GM12878 (cell line): Measurements from ENCODE around the gene ANTXR1. TPM values are rescaled to one million over a fixed set of nuclear protein-coding genes. Genes with fewer than 3 reads are reported as not detected.

Experiments used
- ATAC-seq: fragments of 200-7000 bp; cut with Tn5 transposase; 3 replicates; pipeline ENCODE4 v1.9.1; 2020; ENCODE audit warnings: mild to moderate bottlenecking, moderate library complexity
- BruUV-seq: library from RNA; stranded (reverse); fragments of 400-500 nt; replicated peaks from 2 replicates; lab custom pipeline; 2021; lab: Mats Ljungman, UMichigan
- CTCF ChIA-PET: fragments of 300-600 bp; sonication (Branson Sonifier 250); formaldehyde crosslinking; extraction: SDS; loops from one replicate; lab custom pipeline; 2021; ENCODE audit warnings: inconsistent platforms; lab: Yijun Ruan, JAX
- POLR2A ChIA-PET: fragments of 350-600 bp; formaldehyde crosslinking; extraction: SDS; loops from one replicate; lab custom pipeline; 2021; ENCODE audit warnings: inconsistent platforms; lab: Charles Lee
- RAD21 ChIA-PET: fragments of 300-600 bp; sonication (Branson Sonifier 250); formaldehyde crosslinking; loops from one replicate; lab custom pipeline; 2023; ENCODE audit warnings: antibody characterized with exemption; ENCODE audit not compliant: unreplicated experiment; lab: Charles Lee
- SMC1A ChIA-PET: fragments of 300-600 bp; sonication (Branson Sonifier 250); formaldehyde crosslinking; loops from one replicate; lab custom pipeline; 2023; ENCODE audit not compliant: unreplicated experiment, uncharacterized antibody; lab: Charles Lee
- DNase-seq: peaks from one replicate; pipeline ENCODE4 v3.0.0-alpha.2; 2011; ENCODE audit warnings: low read depth, low spot score
- FAIRE-seq: peaks from 3 replicates; lab custom pipeline; 2011; peaks lifted over from hg19 to GRCh38; lab: Jason Lieb, UNC
- H2AFZ ChIP-seq: 2 replicates; pipeline ENCODE4 v1.6.0; 2011; ENCODE audit warnings: low read depth, low read length, control low read depth; ENCODE audit not compliant: control insufficient read depth
- H3K27ac ChIP-seq: 2 replicates; pipeline ENCODE4 v1.5.1; 2011; ENCODE audit warnings: control low read depth; ENCODE audit not compliant: control insufficient read depth, insufficient read depth
- H3K27me3 ChIP-seq, 2 experiments: replicated peaks in 1 of 2; 2 replicates each; pipeline versions ENCODE4 v1.6.0 to v1.6.1; 2011; ENCODE audit warnings: low read length in 1 of 2; ENCODE audit not compliant: control insufficient read depth in 2 of 2, insufficient read depth in 2 of 2
- H3K36me3 ChIP-seq, 2 experiments: 2 replicates each; pipeline ENCODE4 v1.5.1; 2011; ENCODE audit warnings: low read length in 1 of 2; ENCODE audit not compliant: control insufficient read depth in 2 of 2, insufficient read depth in 2 of 2
- H3K4me1 ChIP-seq: 2 replicates; pipeline ENCODE4 v1.6.1; 2011; ENCODE audit warnings: mild to moderate bottlenecking, low read length, moderate library complexity, mixed read lengths; ENCODE audit not compliant: control insufficient read depth, insufficient read depth
- H3K4me2 ChIP-seq: 2 replicates; pipeline ENCODE4 v1.6.0; 2011; ENCODE audit warnings: control low read depth; ENCODE audit not compliant: control insufficient read depth, insufficient read depth
- H3K4me3 ChIP-seq: fragments of 200-600 bp; sonication (generic); 2 replicates; pipeline ENCODE4 v1.5.1; 2016
- H3K79me2 ChIP-seq: 2 replicates; pipeline ENCODE4 v1.6.0; 2011; ENCODE audit warnings: low read length; ENCODE audit not compliant: control insufficient read depth, insufficient read depth
- H3K9ac ChIP-seq: 2 replicates; pipeline ENCODE4 v1.8.0; 2011; ENCODE audit warnings: low read length, control low read depth, mixed read lengths; ENCODE audit not compliant: control insufficient read depth, insufficient read depth
- H3K9me3 ChIP-seq: replicated peaks from 3 replicates; pipeline ENCODE4 v1.5.1; 2011; ENCODE audit warnings: mild to moderate bottlenecking, low read length; ENCODE audit not compliant: control insufficient read depth, insufficient read depth
- H4K20me1 ChIP-seq: 2 replicates; pipeline ENCODE4 v1.6.0; 2011; ENCODE audit not compliant: control insufficient read depth, insufficient read depth
- BHLHE40 ChIP-seq, 2 experiments: fragments of 450-650 bp in 1 of 2; IDR thresholded peaks; 2 replicates each; pipeline ENCODE4 v1.6.1; 2011 to 2017; ENCODE audit warnings: low read depth in 2 of 2, borderline replicate concordance in 1 of 2, improper control_type of control experiment in 1 of 2, low read length in 1 of 2, mild to moderate bottlenecking in 1 of 2
- CHD1 ChIP-seq: IDR thresholded peaks from 2 replicates; pipeline ENCODE4 v1.6.1; 2012; ENCODE audit warnings: low read depth, low read length, improper control_type of control experiment
- EED ChIP-seq: sonication (generic); IDR thresholded peaks from 2 replicates; pipeline ENCODE4 v1.6.1; 2016; ENCODE audit warnings: antibody characterized with exemption, low read depth
- GABPA ChIP-seq: IDR thresholded peaks from 2 replicates; pipeline ENCODE4 v1.6.1; 2014; ENCODE audit warnings: antibody characterized with exemption, low read depth, mild to moderate bottlenecking, inconsistent platforms
- HDGF ChIP-seq: fragments of 450-650 bp; IDR thresholded peaks from 2 replicates; pipeline ENCODE4 v1.6.1; 2016; ENCODE audit warnings: antibody characterized with exemption
- LARP7 ChIP-seq: fragments of 450-650 bp; IDR thresholded peaks from 2 replicates; pipeline ENCODE4 v1.6.1; 2017; ENCODE audit warnings: mild to moderate bottlenecking
- NFYA ChIP-seq: IDR thresholded peaks from 2 replicates; pipeline ENCODE4 v1.6.1; 2011; ENCODE audit warnings: low read depth, mild to moderate bottlenecking, low read length, improper control_type of control experiment, borderline replicate concordance
- PML ChIP-seq: IDR thresholded peaks from 2 replicates; pipeline ENCODE4 v1.6.1; 2012; ENCODE audit warnings: low read length, inconsistent platforms
- RAD21 ChIP-seq: IDR thresholded peaks from 2 replicates; pipeline ENCODE4 v1.6.1; 2011; ENCODE audit warnings: mild to moderate bottlenecking, low read depth, low read length, moderate library complexity; ENCODE audit not compliant: insufficient read depth
- SP1 ChIP-seq: IDR thresholded peaks from one replicate; pipeline ENCODE4 v1.6.1; 2011; ENCODE audit warnings: low read depth, low read length
- STAT3 ChIP-seq: IDR thresholded peaks from 2 replicates; pipeline ENCODE4 v1.6.1; 2011; ENCODE audit warnings: low read depth, low read length, improper control_type of control experiment
- TCF3 ChIP-seq: IDR thresholded peaks from 2 replicates; pipeline ENCODE4 v1.6.1; 2012; ENCODE audit warnings: low read depth, mild to moderate bottlenecking, low read length, borderline replicate concordance; ENCODE audit not compliant: insufficient read depth
- ZNF622 ChIP-seq: fragments of 450-650 bp; IDR thresholded peaks from 2 replicates; pipeline ENCODE4 v1.6.1; 2017; ENCODE audit warnings: mild to moderate bottlenecking, inconsistent platforms
- WGBS: methylation state at CpG from one replicate; pipeline ENCODE4 v1.1.6; 2016; ENCODE audit warnings: low lambda C conversion rate; ENCODE audit not compliant: insufficient replicate concordance, insufficient coverage; ENCODE audit errors: missing lambda C conversion rate; 5-methylcytosine and 5-hydroxymethylcytosine counted together
- in situ Hi-C: fragments of 300-500 bp; cut with MboI; formaldehyde crosslinking; loops from 9 replicates; pipeline ENCODE4 v1.14.3; 2018; ENCODE audit warnings: mixed read lengths
- intact Hi-C: fragments of 100-400 bp; cut with micrococcal nuclease; formaldehyde crosslinking; loops from one replicate; pipeline ENCODE4 v1.14.2; 2022; ENCODE audit not compliant: unreplicated experiment
- polyA plus RNA-seq, 11 experiments: library from polyadenylated mRNA; depleted of rRNA in 4 of 11; unstranded in 6 of 11; stranded (reverse) in 5 of 11; fragments of >200 nt; fragmentation: Nextera tagmentation in 4 of 11; fragmentation: Illumina TruSeq in 1 of 11; extraction: Ambion mirVana in 4 of 11; extraction: Trizol in 1 of 11; gene quantifications; 1 replicate in 1 of 11; 2 replicates in 10 of 11; pipeline versions ENCODE4 v1.2.1 to v1.2.3, GENCODE V29; 2011 to 2016; ENCODE audit warnings: inconsistent platforms in 2 of 11, missing spikeins in 2 of 11, low read depth in 1 of 11
- total RNA-seq, 4 experiments: library from RNA; depleted of rRNA in 3 of 4; stranded (reverse); fragments of >200 nt in 3 of 4; fragmentation: Illumina TruSeq in 1 of 4; extraction: Trizol in 1 of 4; gene quantifications; 2 replicates each; pipeline versions ENCODE4 v1.2.1 to v1.2.3, GENCODE V29; 2013 to 2021
- TF ChIP-seq, protein P1 (sequence below): fragments of 450-650 bp; formaldehyde crosslinking; IDR thresholded peaks from 2 replicates; pipeline ENCODE4 v1.5.0; 2022; ENCODE audit warnings: mild to moderate bottlenecking, missing genetic modification characterization
- TF ChIP-seq, protein P2 (sequence below): IDR thresholded peaks from 2 replicates; pipeline ENCODE4 v1.6.1; 2011; ENCODE audit warnings: low read depth, low read length, improper control_type of control experiment, borderline replicate concordance

ANTXR1 gene
- total and polyA plus RNA-seq, 10 of the 15 experiments (the other 5 are each of a cell fraction or from before 2014, with no cell fraction given) = 0.09 to 0.26 TPM; not detected in 8

DNA sequence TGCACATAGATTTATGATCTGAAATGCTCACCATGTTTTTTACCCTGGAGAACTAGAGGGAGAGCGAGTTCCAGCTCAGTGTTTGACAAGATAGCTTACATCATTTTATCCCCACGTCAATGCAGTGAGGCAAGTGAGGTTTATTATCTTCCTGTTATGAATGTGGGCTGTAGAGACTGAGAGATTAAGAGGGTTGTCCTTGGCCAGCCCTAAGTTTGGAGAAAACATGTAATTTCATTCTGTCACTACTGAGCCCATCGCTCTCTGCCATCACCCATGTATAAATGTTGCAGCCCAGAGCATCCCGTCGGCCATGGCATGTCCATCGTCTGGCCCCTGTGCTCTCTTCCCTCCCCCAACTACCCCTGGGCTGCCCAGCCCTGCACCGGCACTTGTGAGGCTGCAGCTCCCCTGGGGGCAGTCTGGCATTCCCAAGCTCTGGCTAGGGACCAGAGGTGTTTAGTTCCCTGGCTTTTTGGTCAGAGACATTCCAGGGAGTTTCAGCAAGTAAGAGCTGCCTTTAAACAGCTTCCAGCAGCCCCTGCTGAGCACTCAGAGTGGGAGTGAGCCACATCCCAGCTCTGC lies 136.7 kb downstream of the ANTXR1 start (continued):
- TF ChIP-seq, protein P1, sequence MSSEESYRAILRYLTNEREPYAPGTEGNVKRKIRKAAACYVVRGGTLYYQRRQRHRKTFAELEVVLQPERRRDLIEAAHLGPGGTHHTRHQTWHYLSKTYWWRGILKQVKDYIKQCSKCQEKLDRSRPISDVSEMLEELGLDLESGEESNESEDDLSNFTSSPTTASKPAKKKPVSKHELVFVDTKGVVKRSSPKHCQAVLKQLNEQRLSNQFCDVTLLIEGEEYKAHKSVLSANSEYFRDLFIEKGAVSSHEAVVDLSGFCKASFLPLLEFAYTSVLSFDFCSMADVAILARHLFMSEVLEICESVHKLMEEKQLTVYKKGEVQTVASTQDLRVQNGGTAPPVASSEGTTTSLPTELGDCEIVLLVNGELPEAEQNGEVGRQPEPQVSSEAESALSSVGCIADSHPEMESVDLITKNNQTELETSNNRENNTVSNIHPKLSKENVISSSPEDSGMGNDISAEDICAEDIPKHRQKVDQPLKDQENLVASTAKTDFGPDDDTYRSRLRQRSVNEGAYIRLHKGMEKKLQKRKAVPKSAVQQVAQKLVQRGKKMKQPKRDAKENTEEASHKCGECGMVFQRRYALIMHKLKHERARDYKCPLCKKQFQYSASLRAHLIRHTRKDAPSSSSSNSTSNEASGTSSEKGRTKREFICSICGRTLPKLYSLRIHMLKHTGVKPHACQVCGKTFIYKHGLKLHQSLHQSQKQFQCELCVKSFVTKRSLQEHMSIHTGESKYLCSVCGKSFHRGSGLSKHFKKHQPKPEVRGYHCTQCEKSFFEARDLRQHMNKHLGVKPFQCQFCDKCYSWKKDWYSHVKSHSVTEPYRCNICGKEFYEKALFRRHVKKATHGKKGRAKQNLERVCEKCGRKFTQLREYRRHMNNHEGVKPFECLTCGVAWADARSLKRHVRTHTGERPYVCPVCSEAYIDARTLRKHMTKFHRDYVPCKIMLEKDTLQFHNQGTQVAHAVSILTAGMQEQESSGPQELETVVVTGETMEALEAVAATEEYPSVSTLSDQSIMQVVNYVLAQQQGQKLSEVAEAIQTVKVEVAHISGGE (CRISPR knock-in tag) = no peak

DNA sequence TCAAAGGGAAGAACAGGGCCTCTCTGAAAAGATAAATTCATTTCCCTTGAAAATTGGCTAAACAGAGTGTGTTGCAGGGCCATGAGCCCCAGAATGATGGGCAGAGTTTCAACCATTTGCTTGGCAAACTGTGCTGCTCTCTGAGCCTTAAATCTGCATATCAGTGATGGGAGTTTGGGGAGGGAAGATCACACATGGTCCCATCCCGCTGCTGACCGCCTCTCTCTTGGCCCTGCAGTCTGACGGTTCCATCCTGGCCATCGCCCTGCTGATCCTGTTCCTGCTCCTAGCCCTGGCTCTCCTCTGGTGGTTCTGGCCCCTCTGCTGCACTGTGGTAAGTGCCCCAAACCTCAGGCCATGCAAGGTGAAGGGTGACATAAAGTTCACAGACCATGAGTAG lies 139.0 kb downstream of the ANTXR1 start:
- ChIA-PET SMC1A (no interaction called here), CTCF (no interaction called here), RAD21 (no interaction called here), POLR2A (no interaction called here)
- Histone ChIP-seq H4K20me1 (no peaks in the 10 kb centered on the region), H3K4me3 (no peak overlapping the region), H3K79me2 (no peaks in the 10 kb centered on the region), H3K27ac (no peak overlapping the region), H3K9me3 (no peaks in the 10 kb centered on the region), H3K4me2 (no peak overlapping the region), H2AFZ (no peak overlapping the region), H3K4me1 (no peaks in the 10 kb centered on the region), H3K9ac (no peak overlapping the region), H3K27me3 (peaks cover 0 to 2% of the 10 kb centered on the region in 2 experiments; a peak in 2 of 4 replicates), H3K36me3 (no peaks in the 10 kb centered on the region)
- DNase-seq = no peak
- ATAC-seq = no peak
- TF ChIP-seq NFYA (no peak), TCF3 (no peak), BHLHE40 (IDR thresholded peaks at IDR 0.05; ENCODE audit: borderline replicate concordance in 1 of 2, low read depth in 2 of 2, low read length in 1 of 2) (no peak), LARP7 (no peak), ZNF622 (no peak), STAT3 (no peak), CHD1 (no peak), HDGF (no peak), PML (no peak), GABPA (no peak), RAD21 (no peak), SP1 (no peak), EED (no peak)
- TF ChIP-seq, protein P2, sequence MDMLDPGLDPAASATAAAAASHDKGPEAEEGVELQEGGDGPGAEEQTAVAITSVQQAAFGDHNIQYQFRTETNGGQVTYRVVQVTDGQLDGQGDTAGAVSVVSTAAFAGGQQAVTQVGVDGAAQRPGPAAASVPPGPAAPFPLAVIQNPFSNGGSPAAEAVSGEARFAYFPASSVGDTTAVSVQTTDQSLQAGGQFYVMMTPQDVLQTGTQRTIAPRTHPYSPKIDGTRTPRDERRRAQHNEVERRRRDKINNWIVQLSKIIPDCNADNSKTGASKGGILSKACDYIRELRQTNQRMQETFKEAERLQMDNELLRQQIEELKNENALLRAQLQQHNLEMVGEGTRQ = no peak
- BruUV-seq = no TSS peak
- no peak for FAIRE-seq
- in situ Hi-C loops (no loop called here), intact Hi-C loops (no loop called here)
- WGBS = 89% methylated on average over 4 of the region's 4 CpGs
